ENCODE measurements around the gene GPC6.

GRCh38 chr13:94394723-94395122 lies 1168.1 kb downstream of the GPC6 start:
- no peak for TF ChIP-seq POLR2A (IDR thresholded peaks at IDR 0.05)
- TF ChIP-seq CTCF (IDR thresholded peaks at IDR 0.05): no peak
- no peak for TF ChIP-seq POLR2AphosphoS5 (IDR thresholded peaks at IDR 0.05)
- no peak for TF ChIP-seq EP300 (IDR thresholded peaks at IDR 0.05)
